MCF 10A (cell line): Measurements from ENCODE around the gene NKAIN1. TPM values are rescaled to one million over a fixed set of nuclear protein-coding genes. Genes with fewer than 3 reads are reported as not detected.
"Not testable (repeated sequence)": the region's sequence is repeated elsewhere in the genome, so short reads cannot be mapped to it uniquely, and the experiment has no call there.

Experiments used
- BruUV-seq: library from RNA; stranded (reverse); fragments of 400-500 nt; replicated peaks from 2 replicates; lab custom pipeline; 2021; lab: Mats Ljungman, UMichigan
- CTCF ChIA-PET: fragments of 300-600 bp; sonication (Branson Sonifier 250); formaldehyde crosslinking; extraction: SDS; loops from one replicate; lab custom pipeline; 2021; ENCODE audit warnings: antibody characterized with exemption, inconsistent platforms; lab: Yijun Ruan, JAX
- POLR2A ChIA-PET: fragments of 300-600, 350-650 bp; sonication (Branson Sonifier 250); formaldehyde crosslinking; extraction: SDS; loops from one replicate; lab custom pipeline; 2020; ENCODE audit warnings: antibody characterized with exemption, inconsistent platforms; lab: Yijun Ruan, JAX
- DNase-seq: peaks from one replicate; pipeline ENCODE4 v3.0.0-alpha.2; 2018; ENCODE audit not compliant: unreplicated experiment
- H3K27ac Mint-ChIP-seq: one replicate; pipeline ENCODE4 v1.8.0; 2022; ENCODE audit warnings: mild to moderate bottlenecking, low read depth, mixed read lengths; ENCODE audit not compliant: unreplicated experiment
- H3K27me3 Mint-ChIP-seq: one replicate; pipeline ENCODE4 v1.8.0; 2022; ENCODE audit warnings: mixed read lengths; ENCODE audit not compliant: insufficient read depth, unreplicated experiment
- H3K36me3 Mint-ChIP-seq: one replicate; pipeline ENCODE4 v1.8.0; 2022; ENCODE audit warnings: mild to moderate bottlenecking, moderate library complexity, mixed read lengths; ENCODE audit not compliant: insufficient read depth, unreplicated experiment
- H3K4me1 Mint-ChIP-seq: one replicate; pipeline ENCODE4 v1.8.0; 2022; ENCODE audit warnings: mixed read lengths; ENCODE audit not compliant: insufficient read depth, unreplicated experiment
- H3K4me3 Mint-ChIP-seq: one replicate; pipeline ENCODE4 v1.8.0; 2022; ENCODE audit warnings: mild to moderate bottlenecking, moderate library complexity, mixed read lengths; ENCODE audit not compliant: unreplicated experiment
- H3K9me3 Mint-ChIP-seq: one replicate; pipeline ENCODE4 v1.8.0; 2022; ENCODE audit warnings: mixed read lengths; ENCODE audit not compliant: unreplicated experiment
- intact Hi-C: fragments of 100-400 bp; cut with micrococcal nuclease; formaldehyde crosslinking; loops from 2 replicates; pipeline ENCODE4 v1.14.1; 2022
- total RNA-seq: library from RNA; stranded (reverse); gene quantifications from 2 replicates; pipeline ENCODE4 v1.2.3, GENCODE V29; 2022
- TF ChIP-seq, protein P1 (sequence below): fragments of 200-600 bp; IDR thresholded peaks from one replicate; pipeline ENCODE4 v1.8.0; 2022; ENCODE audit warnings: antibody characterized with exemption, mild to moderate bottlenecking; ENCODE audit not compliant: unreplicated experiment

The NKAIN1 gene
- total RNA-seq, 1 experiment from 2014 or later, result not detected

- BruUV-seq, result no TSS peak
- Mint-ChIP-seq H3K9me3 (no peaks in the 10 kb centered on the region), H3K27ac (no peak overlapping the region), H3K36me3 (no peaks in the 10 kb centered on the region), H3K4me3 (no peak overlapping the region), H3K4me1 (no peaks in the 10 kb centered on the region), H3K27me3 (no peaks in the 10 kb centered on the region)
- CTCF ChIA-PET, result no interaction called here
- intact Hi-C loops, result no loop called here
- POLR2A ChIA-PET, result interaction anchor here (0.7 kb wide), 1 partner anchor 332 kb away, joined by 3 read pairs; no protein-coding TSS in a partner anchor
- TF ChIP-seq, protein P1, sequence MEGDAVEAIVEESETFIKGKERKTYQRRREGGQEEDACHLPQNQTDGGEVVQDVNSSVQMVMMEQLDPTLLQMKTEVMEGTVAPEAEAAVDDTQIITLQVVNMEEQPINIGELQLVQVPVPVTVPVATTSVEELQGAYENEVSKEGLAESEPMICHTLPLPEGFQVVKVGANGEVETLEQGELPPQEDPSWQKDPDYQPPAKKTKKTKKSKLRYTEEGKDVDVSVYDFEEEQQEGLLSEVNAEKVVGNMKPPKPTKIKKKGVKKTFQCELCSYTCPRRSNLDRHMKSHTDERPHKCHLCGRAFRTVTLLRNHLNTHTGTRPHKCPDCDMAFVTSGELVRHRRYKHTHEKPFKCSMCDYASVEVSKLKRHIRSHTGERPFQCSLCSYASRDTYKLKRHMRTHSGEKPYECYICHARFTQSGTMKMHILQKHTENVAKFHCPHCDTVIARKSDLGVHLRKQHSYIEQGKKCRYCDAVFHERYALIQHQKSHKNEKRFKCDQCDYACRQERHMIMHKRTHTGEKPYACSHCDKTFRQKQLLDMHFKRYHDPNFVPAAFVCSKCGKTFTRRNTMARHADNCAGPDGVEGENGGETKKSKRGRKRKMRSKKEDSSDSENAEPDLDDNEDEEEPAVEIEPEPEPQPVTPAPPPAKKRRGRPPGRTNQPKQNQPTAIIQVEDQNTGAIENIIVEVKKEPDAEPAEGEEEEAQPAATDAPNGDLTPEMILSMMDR, result no peak
- no peak for DNase-seq
These were observed 97.3 kb downstream of the NKAIN1 start for GRCh38 chr1:31142406-31142805.

GRCh38 chr1:31140299-31140698 is 99.4 kb downstream of the NKAIN1 start:
- peaks cover 11% of the 10 kb centered on the region for H3K4me1 Mint-ChIP-seq
- POLR2A ChIA-PET, result interaction anchor here (0.8 kb wide), 1 partner anchor 12 kb away, joined by 3 read pairs; no protein-coding TSS in a partner anchor
- no peak overlapping the region for H3K27ac Mint-ChIP-seq
- no peak overlapping the region for H3K4me3 Mint-ChIP-seq
- H3K36me3 Mint-ChIP-seq, result no peaks in the 10 kb centered on the region
- TF ChIP-seq, protein P1, result no peak
- CTCF ChIA-PET, result interaction anchor here (1.1 kb wide), 1 partner anchor 257 kb away, joined by 3 read pairs; no protein-coding TSS in a partner anchor
- intact Hi-C loops, result no loop called here
- no TSS peak for BruUV-seq
- no peak for DNase-seq
- H3K27me3 Mint-ChIP-seq, result no peaks in the 10 kb centered on the region
- no peaks in the 10 kb centered on the region for H3K9me3 Mint-ChIP-seq

DNA sequence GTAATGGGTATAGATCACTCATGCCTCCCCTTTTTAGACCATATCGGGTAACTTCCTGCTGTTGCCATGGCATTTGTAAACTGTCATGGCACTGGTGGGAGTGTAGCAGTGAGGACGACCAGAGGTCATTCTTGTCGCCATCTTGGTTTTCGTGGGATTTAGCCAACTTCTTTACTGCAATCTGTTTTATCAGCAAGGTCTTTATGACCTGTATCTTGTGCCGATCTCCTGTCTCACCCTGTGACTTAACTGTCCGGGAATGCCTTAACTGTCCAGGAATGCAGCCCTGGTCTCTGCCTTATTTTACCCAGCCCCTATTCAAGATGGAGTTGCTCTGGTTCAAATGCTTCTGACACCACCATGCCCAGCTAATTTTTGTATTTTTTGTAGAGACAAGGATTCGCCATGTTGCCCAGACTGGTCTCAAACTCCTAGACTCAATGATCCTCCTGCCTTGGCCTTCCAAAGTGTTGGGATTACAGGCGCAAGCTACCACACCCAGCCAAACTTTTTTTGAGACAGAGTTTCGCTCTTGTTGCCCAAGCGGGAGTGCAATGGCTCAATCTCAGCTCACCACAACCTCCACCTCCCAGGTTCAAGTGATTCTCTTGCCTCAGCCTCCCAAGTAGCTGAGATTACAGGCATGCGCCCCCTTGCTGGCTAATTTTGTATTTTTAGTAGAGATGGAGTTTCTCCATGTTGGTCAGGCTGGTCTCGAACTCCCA is 100.7 kb downstream of the NKAIN1 start:
- H3K27me3 Mint-ChIP-seq, intact Hi-C loops, H3K27ac Mint-ChIP-seq, H3K9me3 Mint-ChIP-seq, CTCF ChIA-PET, DNase-seq, H3K4me3 Mint-ChIP-seq, H3K36me3 Mint-ChIP-seq, BruUV-seq: not testable (repeated sequence)
- POLR2A ChIA-PET, result interaction anchor here (1.0 kb wide), 2 partner anchors 10 to 410 kb away, joined by 3 read pairs; no protein-coding TSS in a partner anchor
- peaks cover 11% of the 10 kb centered on the region for H3K4me1 Mint-ChIP-seq

DNA sequence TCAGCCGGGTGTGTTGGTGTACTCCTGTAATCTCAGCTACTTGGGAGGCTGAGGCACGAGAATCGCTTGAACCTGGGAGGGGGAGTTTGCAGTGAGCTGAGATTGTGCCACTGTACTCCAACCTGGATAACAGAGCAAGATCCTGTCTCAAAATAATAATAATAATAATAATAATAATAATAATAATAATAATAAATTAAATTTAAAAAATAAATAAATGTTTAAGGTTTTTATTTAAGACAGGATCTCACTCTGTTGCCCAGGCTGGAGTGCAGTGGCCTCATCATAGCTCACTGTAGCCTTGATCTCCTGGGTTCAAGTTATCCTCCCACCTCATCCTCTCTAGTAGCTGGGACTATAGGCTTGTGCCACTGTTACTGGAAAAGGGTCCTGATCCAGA is 101.8 kb downstream of the NKAIN1 start:
- BruUV-seq, H3K36me3 Mint-ChIP-seq, H3K27me3 Mint-ChIP-seq, H3K27ac Mint-ChIP-seq, intact Hi-C loops, H3K9me3 Mint-ChIP-seq, H3K4me3 Mint-ChIP-seq, DNase-seq: not testable (repeated sequence)
- ChIA-PET POLR2A (interaction anchor here (0.6 to 1.0 kb wide), 2 partner anchors 18 to 875 kb away, joined by 3 read pairs; no protein-coding TSS in a partner anchor), CTCF (interaction anchor here (0.9 kb wide), 1 partner anchor 14 kb away, joined by 3 read pairs; no protein-coding TSS in a partner anchor)
- H3K4me1 Mint-ChIP-seq, result peaks cover 11% of the 10 kb centered on the region
